Measurements from ENCODE around the gene PPFIA2. TPM values are rescaled to one million over a fixed set of nuclear protein-coding genes. Genes with fewer than 3 reads are reported as not detected.

PPFIA2 gene
- total RNA-seq, 2 donors from 2014 or later, result 23.0 to 51.1 TPM

DNA sequence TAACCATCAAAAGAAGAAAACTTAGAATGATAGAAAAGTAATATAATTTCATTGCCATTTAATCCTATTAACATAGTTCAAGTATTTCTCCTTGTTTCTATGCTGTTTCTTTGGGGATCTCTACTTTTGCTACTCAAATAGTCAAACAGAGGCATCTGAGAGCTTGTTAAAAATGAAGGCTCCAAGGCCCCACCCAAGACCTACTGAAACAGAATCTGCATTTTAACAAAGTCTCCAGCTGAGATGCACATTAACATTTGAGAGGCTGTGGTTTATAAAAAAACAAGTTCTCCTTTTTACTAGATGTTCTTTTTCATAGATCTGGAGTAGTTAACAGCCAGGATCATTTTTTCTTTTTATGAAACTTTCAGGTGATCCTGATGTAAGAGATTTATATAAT, 31.8 kb downstream of the PPFIA2 start:
- TF ChIP-seq, protein P1, sequence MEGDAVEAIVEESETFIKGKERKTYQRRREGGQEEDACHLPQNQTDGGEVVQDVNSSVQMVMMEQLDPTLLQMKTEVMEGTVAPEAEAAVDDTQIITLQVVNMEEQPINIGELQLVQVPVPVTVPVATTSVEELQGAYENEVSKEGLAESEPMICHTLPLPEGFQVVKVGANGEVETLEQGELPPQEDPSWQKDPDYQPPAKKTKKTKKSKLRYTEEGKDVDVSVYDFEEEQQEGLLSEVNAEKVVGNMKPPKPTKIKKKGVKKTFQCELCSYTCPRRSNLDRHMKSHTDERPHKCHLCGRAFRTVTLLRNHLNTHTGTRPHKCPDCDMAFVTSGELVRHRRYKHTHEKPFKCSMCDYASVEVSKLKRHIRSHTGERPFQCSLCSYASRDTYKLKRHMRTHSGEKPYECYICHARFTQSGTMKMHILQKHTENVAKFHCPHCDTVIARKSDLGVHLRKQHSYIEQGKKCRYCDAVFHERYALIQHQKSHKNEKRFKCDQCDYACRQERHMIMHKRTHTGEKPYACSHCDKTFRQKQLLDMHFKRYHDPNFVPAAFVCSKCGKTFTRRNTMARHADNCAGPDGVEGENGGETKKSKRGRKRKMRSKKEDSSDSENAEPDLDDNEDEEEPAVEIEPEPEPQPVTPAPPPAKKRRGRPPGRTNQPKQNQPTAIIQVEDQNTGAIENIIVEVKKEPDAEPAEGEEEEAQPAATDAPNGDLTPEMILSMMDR (IDR thresholded peaks at IDR 0.05), result no peak
- no peaks in the 10 kb centered on the region for H3K9me3 ChIP-seq
- H3K4me3 ChIP-seq, result no peak overlapping the region
- DNase-seq (ENCODE audit: low spot score) (no peak), ATAC-seq (ENCODE audit: insufficient number of reproducible peaks, low FRiP score, low read depth) (no peak)
- H3K4me1 ChIP-seq (ENCODE audit: control insufficient read depth in 1 of 2, low read depth in 2 of 2), result no peaks in the 10 kb centered on the region
- H3K36me3 ChIP-seq, result no peaks in the 10 kb centered on the region
- H3K27me3 ChIP-seq (replicated peaks; ENCODE audit: insufficient read depth), result no peaks in the 10 kb centered on the region
- H3K27ac ChIP-seq, result no peak overlapping the region

DNA sequence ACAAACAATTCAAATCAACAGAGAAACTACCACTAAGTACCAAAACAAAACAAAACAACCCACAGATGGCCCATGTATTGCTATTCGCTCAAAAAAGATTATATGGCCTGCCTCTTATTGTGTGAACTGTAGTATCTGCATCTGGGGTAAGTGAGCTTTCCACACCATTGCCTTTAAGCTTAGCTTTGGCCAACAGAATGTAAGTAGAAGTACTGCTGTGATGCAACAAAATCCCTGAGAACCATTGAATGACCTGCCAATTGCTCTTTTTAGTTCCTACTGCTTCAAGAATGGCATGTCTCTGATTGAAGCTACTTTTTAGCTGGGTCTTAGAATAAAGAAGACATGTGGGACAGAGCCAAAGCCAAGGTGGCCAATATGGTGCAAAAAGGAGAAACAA, 32.5 kb downstream of the PPFIA2 start:
- TF ChIP-seq, protein P1 (IDR thresholded peaks at IDR 0.05), result no peak
- no peak overlapping the region for H3K4me3 ChIP-seq
- ATAC-seq (ENCODE audit: insufficient number of reproducible peaks, low FRiP score, low read depth), result no peak

GRCh38 chr12:81723361-81723760, 35.8 kb downstream of the PPFIA2 start:
- H3K27ac ChIP-seq, result no peak overlapping the region
- no peak overlapping the region for H3K4me3 ChIP-seq
- no peaks in the 10 kb centered on the region for H3K27me3 ChIP-seq (replicated peaks; ENCODE audit: insufficient read depth)
- no peaks in the 10 kb centered on the region for H3K9me3 ChIP-seq
- no peaks in the 10 kb centered on the region for H3K4me1 ChIP-seq (ENCODE audit: control insufficient read depth in 1 of 2, low read depth in 2 of 2)
- TF ChIP-seq, protein P1 (IDR thresholded peaks at IDR 0.05), result no peak
- no peak for ATAC-seq (ENCODE audit: insufficient number of reproducible peaks, low FRiP score, low read depth)
- H3K36me3 ChIP-seq, result no peaks in the 10 kb centered on the region
- no peak for DNase-seq (ENCODE audit: low spot score)

More for the DNA sequence above, 32.5 kb downstream of the PPFIA2 start:
- Histone ChIP-seq H3K27ac (no peak overlapping the region), H3K4me1 (ENCODE audit: control insufficient read depth in 1 of 2, low read depth in 2 of 2) (no peaks in the 10 kb centered on the region), H3K27me3 (replicated peaks; ENCODE audit: insufficient read depth) (no peaks in the 10 kb centered on the region), H3K36me3 (no peaks in the 10 kb centered on the region), H3K9me3 (no peaks in the 10 kb centered on the region)
- DNase-seq (ENCODE audit: low spot score), result no peak

GRCh38 chr12:81722004-81722403, 37.1 kb downstream of the PPFIA2 start:
- Histone ChIP-seq H3K9me3 (no peaks in the 10 kb centered on the region), H3K27ac (no peak overlapping the region), H3K36me3 (no peaks in the 10 kb centered on the region), H3K4me3 (no peak overlapping the region), H3K4me1 (ENCODE audit: control insufficient read depth in 1 of 2, low read depth in 2 of 2) (no peaks in the 10 kb centered on the region), H3K27me3 (replicated peaks; ENCODE audit: insufficient read depth) (no peaks in the 10 kb centered on the region)
- no peak for DNase-seq (ENCODE audit: low spot score)
- TF ChIP-seq, protein P1 (IDR thresholded peaks at IDR 0.05), result no peak
- no peak for ATAC-seq (ENCODE audit: insufficient number of reproducible peaks, low FRiP score, low read depth)

- H3K36me3 ChIP-seq, result no peaks in the 10 kb centered on the region
- DNase-seq (ENCODE audit: low spot score) (no peak), ATAC-seq (ENCODE audit: insufficient number of reproducible peaks, low FRiP score, low read depth) (no peak)
- no peaks in the 10 kb centered on the region for H3K4me1 ChIP-seq (ENCODE audit: control insufficient read depth in 1 of 2, low read depth in 2 of 2)
- TF ChIP-seq, protein P1 (IDR thresholded peaks at IDR 0.05), result no peak
- H3K27me3 ChIP-seq (replicated peaks; ENCODE audit: insufficient read depth), result no peaks in the 10 kb centered on the region
- H3K9me3 ChIP-seq, result no peaks in the 10 kb centered on the region
- no peak overlapping the region for H3K4me3 ChIP-seq
- H3K27ac ChIP-seq, result no peak overlapping the region
These were observed 40.5 kb downstream of the PPFIA2 start for GRCh38 chr12:81718616-81719015.
